ENCODE measurements around the gene SRRM5. TPM values are rescaled to one million over a fixed set of nuclear protein-coding genes. Genes with fewer than 3 reads are reported as not detected.

The SRRM5 gene
- total and polyA plus RNA-seq, 3 donors from 2014 or later: 8.4 to 36.0 (median 21.3) TPM

DNA sequence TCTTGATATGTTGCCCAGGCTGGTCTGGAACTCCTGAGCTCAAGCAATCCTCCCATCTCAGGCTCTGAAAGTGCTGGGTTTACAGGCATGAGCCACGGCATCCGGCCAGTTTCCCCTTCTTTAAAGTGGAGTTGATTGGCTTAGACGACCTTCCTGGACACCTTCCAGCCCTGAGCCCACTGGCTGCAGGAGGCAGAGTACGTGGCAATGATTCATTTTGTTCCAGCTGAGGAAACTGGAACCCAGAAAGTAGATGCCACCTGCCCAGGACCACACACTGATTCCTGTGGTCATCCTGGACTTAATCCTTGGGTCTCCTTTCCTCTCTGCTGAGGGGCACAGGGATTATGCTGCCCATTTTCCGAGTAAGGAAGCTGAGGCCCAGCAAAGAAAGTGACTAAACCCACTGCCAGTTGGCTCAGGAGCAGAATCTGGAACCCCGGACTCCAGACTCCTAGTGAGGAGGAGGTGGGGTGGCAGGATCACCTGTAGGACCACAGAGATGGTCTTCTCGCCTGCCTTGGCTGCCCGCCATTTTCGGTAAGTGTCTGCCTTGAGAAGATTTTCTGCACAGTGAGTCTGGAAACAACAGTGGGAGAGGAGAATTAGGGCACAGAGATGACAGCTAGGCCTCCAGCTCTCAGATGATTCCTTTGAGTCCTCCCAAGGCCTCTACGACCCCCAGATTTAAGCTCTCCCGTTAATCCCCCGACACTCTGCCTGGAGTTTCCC lies 37.3 kb upstream of the SRRM5 start:
- H3K9me3 ChIP-seq: no peaks in the 10 kb centered on the region
- H3K4me1 ChIP-seq: no peaks in the 10 kb centered on the region
- DNase-seq: no peak
- WGBS, 2 donors: 26 to 30% methylated on average over 12 of the region's 12 CpGs
- H3K27me3 ChIP-seq: no peaks in the 10 kb centered on the region
- H3K27ac ChIP-seq: peak overlapping the region in 1 of 2 donors; percentile 72
- peak overlapping the region; percentile 71 to 73 for H3K4me3 ChIP-seq
- intact Hi-C loops (cut with DNase I; ENCODE audit: low total_unique reads): no loop called here
- no peaks in the 10 kb centered on the region for H3K36me3 ChIP-seq (ENCODE audit: low read depth, missing control alignments)
- TF ChIP-seq POLR2A (IDR thresholded peaks at IDR 0.05): no peak
- TF ChIP-seq, protein P1, sequence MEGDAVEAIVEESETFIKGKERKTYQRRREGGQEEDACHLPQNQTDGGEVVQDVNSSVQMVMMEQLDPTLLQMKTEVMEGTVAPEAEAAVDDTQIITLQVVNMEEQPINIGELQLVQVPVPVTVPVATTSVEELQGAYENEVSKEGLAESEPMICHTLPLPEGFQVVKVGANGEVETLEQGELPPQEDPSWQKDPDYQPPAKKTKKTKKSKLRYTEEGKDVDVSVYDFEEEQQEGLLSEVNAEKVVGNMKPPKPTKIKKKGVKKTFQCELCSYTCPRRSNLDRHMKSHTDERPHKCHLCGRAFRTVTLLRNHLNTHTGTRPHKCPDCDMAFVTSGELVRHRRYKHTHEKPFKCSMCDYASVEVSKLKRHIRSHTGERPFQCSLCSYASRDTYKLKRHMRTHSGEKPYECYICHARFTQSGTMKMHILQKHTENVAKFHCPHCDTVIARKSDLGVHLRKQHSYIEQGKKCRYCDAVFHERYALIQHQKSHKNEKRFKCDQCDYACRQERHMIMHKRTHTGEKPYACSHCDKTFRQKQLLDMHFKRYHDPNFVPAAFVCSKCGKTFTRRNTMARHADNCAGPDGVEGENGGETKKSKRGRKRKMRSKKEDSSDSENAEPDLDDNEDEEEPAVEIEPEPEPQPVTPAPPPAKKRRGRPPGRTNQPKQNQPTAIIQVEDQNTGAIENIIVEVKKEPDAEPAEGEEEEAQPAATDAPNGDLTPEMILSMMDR (IDR thresholded peaks at IDR 0.05): no peak

DNA sequence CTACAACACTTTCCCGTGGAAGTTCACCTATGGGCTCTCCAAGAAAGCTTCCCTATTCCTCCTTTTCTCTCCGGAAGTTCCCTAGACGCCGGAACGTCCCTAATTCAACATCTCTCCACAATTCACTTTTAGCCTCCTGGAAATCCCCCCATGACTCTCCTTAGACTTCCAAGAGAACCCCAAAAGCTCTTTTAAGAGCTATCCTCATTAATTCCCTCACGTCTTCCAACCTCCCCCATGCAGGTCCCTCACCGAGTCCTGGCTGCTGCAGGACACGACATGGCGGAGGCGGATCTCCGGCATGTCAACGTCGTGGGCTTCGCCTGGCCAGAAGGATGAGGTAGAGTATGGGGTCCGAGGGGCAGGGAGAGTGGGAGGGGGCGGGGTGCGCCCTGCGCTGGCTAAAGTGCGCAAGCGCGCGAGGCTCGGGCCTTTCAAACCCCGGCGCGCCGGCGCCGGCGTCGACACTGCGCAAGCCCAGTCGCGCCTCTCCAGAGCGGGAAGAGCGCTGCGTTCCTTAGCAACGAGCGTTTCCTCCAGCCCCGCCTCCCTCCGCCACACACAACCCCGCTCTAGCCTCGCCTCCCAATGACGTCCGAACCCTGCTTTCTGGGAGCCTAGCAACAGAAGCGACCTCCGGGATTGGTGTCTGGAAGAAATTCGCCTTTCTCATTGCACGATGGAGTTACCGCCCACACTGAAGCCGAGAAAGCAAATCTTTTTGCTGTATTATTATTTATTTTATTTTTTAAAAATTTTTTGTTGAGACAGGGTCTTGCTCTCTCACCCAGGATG lies 36.5 kb upstream of the SRRM5 start, which contains the start of the genes PINLYP and XRCC1:
Gene PINLYP (plus strand): TSS at position 646 of the 795 bp plus-strand sequence. CDS start 1,391 bp downstream, outside the sequence.
Gene XRCC1 (minus strand): TSS at position 372 of the 795 bp plus-strand sequence. CDS start 69 bp downstream, at position 303.
- Histone ChIP-seq H3K9me3 (no peaks in the 10 kb centered on the region), H3K27ac (peak within 1 kb of the TSS; percentile 12 to 72)
- WGBS, 2 donors: 0 to 1% methylated on average over 28 to 51 of the region's 51 CpGs

DNA sequence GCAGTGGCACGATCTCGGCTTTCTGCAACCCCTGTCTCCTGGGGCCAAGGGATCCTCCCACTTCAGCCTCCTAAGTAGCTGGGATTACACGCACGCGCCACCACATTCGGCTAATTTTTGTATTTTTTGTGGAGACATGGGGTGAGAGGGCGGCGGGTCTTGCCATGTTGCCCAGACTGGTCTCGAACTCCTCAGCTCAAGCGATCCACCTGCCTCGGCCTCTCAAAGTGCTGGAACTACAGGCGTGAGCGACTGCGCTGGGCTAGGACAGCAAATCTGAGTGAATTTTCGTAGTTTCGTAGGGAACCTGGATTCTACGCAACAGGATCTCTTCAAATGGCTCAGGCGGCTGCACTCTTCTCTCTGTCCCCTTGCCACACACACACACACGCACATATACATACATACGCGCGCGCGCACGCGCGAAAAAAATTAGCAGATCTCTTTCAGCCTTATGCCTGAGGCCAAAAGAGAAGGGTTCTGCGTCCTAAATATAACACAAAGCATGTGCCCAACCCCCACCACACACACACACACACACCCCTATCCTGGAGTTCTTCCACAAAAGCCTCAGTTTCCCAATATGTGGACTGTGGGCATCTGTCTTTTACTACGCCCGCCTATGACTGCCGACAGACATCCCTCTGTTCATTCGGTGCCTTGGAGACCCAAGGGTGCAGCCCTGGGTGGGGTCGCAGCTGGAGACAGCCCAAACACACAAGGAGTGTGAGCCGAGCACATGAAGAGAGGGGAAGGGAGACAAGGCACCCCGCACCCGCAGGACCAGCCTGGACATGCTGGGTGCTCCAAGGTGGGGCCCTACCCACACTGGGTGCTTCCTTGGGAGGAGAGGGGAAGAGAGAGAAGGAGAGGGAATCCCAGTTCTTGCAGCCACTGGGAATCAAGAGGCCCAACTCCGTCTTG lies 35.7 kb upstream of the SRRM5 start:
- H3K4me1 ChIP-seq: peaks cover 4% of the 10 kb centered on the region
- intact Hi-C loops (cut with DNase I; ENCODE audit: low total_unique reads): no loop called here
- no peaks in the 10 kb centered on the region for H3K36me3 ChIP-seq (ENCODE audit: low read depth, missing control alignments)
- H3K9me3 ChIP-seq: no peaks in the 10 kb centered on the region
- H3K4me3 ChIP-seq: peak overlapping the region; percentile 71 to 73
- DNase-seq: no peak
- 59 to 63% methylated on average over 31 to 37 of the region's 37 CpGs for WGBS, 2 donors
- peak overlapping the region in 1 of 2 donors; percentile 61 for H3K27ac ChIP-seq
- H3K27me3 ChIP-seq: no peaks in the 10 kb centered on the region
- TF ChIP-seq, protein P1 (IDR thresholded peaks at IDR 0.05): no peak
- TF ChIP-seq POLR2A (IDR thresholded peaks at IDR 0.05): no peak

More for the DNA sequence above, 36.5 kb upstream of the SRRM5 start, which contains the start of the genes PINLYP and XRCC1:
- peak within 1 kb of the TSS; percentile 71 to 73 for H3K4me3 ChIP-seq
- no peaks in the 10 kb centered on the region for H3K36me3 ChIP-seq (ENCODE audit: low read depth, missing control alignments)
- no peaks in the 10 kb centered on the region for H3K4me1 ChIP-seq
- intact Hi-C loops (cut with DNase I; ENCODE audit: low total_unique reads): no loop called here
- no peaks in the 10 kb centered on the region for H3K27me3 ChIP-seq
- TF ChIP-seq, protein P1 (IDR thresholded peaks at IDR 0.05): peak in 1 of 3 experiments; percentile 7
- no peak for TF ChIP-seq POLR2A (IDR thresholded peaks at IDR 0.05)
- DNase-seq: peak; percentile 99

DNA sequence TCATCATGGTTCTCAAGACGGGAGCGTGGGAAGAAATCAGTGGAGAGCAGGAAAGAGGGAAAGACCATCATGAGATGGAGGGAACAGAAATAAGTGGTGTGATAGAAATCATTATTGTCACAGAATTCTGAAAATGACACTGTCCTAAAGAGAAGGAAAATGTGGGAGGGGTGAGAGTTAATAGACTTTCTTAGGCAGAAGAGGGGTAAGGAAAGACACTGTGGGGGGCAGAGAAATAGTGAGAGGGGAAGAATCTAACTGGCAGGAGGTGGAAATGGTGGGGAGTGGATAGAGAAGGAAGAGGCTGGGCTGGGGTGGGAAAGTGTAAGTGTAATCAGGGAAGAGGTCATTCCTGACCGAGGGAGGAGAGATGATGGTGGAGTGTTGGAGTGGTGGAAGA lies 33.1 kb upstream of the SRRM5 start:
- Histone ChIP-seq H3K36me3 (ENCODE audit: low read depth, missing control alignments) (no peaks in the 10 kb centered on the region), H3K4me1 (peaks cover 7% of the 10 kb centered on the region), H3K4me3 (no peak overlapping the region), H3K27me3 (no peaks in the 10 kb centered on the region), H3K9me3 (no peaks in the 10 kb centered on the region), H3K27ac (no peak overlapping the region)
- intact Hi-C loops (cut with DNase I; ENCODE audit: low total_unique reads): no loop called here
- no peak for DNase-seq
- TF ChIP-seq POLR2A (IDR thresholded peaks at IDR 0.05): no peak
- TF ChIP-seq, protein P1 (IDR thresholded peaks at IDR 0.05): no peak
- 87 to 96% methylated on average over 3 of the region's 3 CpGs for WGBS, 2 donors
